Right ventricle myocardium inferior (tissue), 1 donor: ENCODE measurements around the gene PMFBP1. TPM values are rescaled to one million over a fixed set of nuclear protein-coding genes. Genes with fewer than 3 reads are reported as not detected.
"Not testable (repeated sequence)": the region's sequence is repeated elsewhere in the genome, so short reads cannot be mapped to it uniquely, and the experiment has no call there.

ENCODE experiments used
- ATAC-seq: fragments of 200-7000 bp; cut with Tn5 transposase; one replicate; pipeline ENCODE4 v1.9.1; 2020; ENCODE audit warnings: mild to moderate bottlenecking, moderate library complexity
- DNase-seq: peaks from one replicate; pipeline ENCODE4 v3.0.0; 2021; ENCODE audit errors: missing footprints
- intact Hi-C: fragments of 100-400 bp; cut with DNase I; formaldehyde crosslinking; loops from one replicate; pipeline ENCODE4 v1.11.0; 2022
- total RNA-seq: library from RNA; stranded (reverse); fragmentation: NEBNext Ultra II Directional; extraction: Animal tissue kit (Norgen Biotek cat#: 25700); gene quantifications from one replicate; pipeline ENCODE4 v1.2.1, GENCODE V29; 2021
- donor health status: DM: no; HTN: yes; CAD: no; lungs with severe emphysema.

PMFBP1 gene
- total RNA-seq, 1 donor from 2014 or later = 0.19 TPM

DNA sequence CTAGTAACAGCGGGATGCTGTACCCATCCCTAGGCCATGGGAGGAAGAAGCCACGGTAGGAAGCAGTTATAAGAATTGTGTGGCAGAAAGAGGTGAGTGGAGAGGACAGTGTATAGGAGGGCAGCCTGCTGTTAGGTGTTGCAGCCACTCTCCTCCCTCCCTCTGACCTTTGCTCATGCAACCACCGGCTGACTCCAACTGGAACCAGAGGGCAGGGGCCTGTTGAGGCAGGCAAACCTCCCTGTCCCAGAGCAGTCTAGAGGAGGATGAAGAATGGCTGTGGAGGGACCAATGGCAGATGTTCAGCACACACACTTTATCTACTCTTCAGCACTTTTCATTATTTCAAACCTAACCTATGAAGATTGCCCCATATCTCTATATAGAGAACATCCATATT is 80.7 kb downstream of the PMFBP1 start:
- ATAC-seq = no peak
- intact Hi-C loops = loop anchor here (10.0 kb wide), 1 partner anchor 156 kb away; no protein-coding TSS in a partner anchor
- DNase-seq = no peak

DNA sequence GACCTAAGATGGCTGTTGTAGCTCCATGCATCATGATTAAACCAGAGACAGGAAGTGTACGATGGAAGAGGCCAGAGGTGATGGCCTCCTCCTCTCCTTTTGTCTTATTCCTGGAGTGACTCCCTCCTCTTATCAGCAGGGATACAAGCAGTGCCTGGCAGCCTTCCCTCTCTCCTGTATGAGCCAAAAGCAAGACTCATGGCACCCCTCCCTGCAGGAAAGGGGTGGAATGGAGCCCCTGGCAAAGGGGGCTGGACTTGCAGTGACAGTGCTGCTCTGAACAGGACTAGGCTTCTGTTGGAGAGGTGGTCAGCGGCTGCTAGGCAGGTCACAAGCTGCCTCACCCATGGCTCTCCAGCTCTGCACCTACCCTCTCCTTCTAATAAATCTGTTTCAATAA is 87.0 kb downstream of the PMFBP1 start:
- intact Hi-C loops = no loop called here
- no peak for DNase-seq
- peak; percentile 89 for ATAC-seq

DNA sequence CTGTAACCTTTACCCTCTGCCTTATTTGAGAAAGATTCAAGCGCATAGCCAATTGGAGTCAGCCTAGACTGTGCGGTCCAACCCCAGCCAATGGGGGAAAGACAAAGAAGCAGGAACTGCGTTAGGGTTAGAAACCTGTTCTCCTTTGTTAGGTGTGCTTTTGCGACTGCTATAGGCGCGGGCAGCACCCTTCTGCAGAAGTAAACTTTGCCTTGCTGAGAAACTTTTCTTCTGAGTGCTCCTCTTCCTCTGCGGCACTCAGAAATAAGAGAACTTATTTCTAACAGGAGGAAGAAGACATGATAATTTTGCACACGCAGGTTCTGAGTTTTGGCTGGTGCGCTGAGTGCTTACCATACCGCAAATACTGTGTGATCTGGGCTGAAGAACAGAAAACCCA is 87.5 kb downstream of the PMFBP1 start:
- ATAC-seq (no peak), DNase-seq (no peak)
- intact Hi-C loops = no loop called here

DNA sequence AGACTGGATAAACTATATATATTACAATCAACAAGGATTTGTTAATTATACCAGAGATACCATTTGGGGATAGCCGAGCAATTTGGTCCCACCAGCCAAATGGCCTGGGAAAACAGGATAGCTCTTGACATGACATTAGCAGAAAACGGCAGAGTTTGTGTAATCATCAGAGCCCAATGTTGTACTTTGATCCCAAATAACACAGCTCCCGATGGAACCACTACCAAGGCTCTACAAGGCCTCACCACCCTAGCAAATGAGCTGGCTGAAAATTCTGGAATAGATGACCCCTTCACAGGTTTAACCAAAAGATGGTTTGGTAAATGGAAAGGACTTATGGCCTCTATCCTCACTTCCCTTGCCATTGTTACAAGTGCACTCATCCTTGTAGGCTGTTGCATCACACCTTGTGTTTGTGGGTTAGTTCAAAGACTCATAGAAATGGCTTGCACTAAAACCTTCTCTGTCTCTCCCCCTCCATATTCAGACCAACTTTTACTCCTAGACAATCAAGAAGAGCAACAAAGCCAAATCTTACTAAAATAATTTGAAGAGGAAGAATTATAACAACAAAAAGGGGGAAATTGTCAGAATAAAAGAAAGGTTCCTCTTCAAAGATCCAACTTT is 88.1 kb downstream of the PMFBP1 start:
- ATAC-seq (no peak), DNase-seq (no peak)
- intact Hi-C loops = no loop called here

DNA sequence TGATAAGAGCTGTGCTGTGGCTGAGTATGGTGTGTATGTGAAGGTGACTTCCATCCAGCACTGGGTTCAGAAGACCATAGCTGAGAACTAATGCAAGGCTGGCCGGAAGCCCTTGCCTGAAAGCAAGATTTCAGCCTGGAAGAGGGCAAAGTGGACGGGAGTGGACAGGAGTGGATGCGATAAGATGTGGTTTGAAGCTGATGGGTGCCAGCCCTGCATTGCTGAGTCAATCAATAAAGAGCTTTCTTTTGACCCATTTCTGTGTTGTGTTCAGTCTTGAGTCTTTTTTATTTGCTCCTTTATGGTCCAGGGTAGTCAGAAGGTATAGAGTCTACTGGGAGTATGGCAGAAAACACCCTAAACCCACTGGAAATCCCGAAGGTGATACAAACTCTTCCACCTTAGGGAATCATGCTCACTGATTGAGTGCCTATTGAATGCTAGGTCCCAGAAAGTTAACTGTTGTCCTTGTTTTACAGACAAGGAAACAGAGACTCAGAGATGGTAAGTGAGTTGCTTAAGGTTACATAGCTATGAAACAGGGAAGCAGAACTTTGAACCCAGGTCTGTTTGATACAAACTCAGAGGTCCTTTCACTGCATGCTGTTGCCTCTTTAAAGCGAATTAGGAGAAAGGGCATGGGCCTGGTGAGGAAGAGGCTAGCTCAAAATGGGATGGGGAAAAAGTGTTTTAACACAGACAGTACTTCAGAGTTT is 94.8 kb downstream of the PMFBP1 start:
- ATAC-seq, intact Hi-C loops, DNase-seq: not testable (repeated sequence)

DNA sequence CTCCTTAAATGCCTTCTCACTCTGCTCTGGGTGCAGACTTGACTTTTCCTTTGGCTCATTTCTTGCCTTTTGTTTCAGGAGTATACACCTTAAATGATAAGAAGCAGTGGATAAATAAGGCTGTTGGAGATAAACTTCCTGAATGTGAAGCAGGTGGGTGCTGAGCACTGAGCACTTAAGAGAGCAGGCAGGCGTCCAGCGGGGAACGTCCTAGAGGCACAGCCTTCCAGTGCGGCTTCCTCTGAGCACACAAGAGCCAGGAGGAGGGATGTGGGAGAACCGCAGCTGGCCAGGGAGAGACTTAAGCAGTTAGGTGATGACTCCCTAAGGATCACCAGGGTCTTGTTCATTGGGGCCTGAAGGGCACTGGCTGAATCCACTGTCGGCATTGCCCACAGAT is 96.9 kb downstream of the PMFBP1 start:
- DNase-seq, intact Hi-C loops: not testable (repeated sequence)
- peak; percentile 42 for ATAC-seq

DNA sequence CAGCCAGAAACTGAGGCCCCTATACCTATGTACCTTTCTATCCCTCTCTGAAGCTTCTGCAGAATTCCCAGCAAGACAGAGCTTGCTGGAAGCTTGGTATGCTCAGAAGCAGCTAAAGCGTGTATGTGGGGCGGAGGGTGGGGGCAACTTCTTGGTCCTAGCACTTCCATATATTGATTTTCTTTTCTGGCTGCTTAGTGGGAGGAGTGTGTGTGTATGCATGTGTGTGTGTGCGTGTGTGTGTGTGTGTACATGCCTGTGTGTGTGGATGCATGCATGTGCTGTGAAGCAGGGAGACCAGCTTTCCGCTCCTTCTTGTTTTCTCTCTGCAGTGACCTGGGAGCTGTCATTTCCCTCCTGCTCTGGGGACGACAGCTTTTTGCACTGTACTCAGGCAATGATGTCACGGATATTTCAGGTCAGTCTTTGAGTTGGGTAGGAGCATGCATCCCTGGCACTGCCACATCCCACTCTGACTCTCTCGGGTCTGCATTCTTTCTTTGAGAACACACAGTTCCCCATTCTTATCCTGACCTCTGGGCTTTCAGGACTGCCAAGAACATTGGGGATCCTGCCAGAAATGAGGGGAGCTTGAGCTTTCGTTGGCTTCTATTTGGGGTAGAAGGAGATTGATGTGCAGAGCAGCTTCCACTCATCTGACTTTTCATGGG is 98.3 kb downstream of the PMFBP1 start:
- ATAC-seq (peak; percentile 95), DNase-seq (no peak)
- intact Hi-C loops = loop anchor here (1.0 kb wide), 1 partner anchor 20 kb away; the partner anchor contains the start of genes DHX38 and TXNL4B

DNA sequence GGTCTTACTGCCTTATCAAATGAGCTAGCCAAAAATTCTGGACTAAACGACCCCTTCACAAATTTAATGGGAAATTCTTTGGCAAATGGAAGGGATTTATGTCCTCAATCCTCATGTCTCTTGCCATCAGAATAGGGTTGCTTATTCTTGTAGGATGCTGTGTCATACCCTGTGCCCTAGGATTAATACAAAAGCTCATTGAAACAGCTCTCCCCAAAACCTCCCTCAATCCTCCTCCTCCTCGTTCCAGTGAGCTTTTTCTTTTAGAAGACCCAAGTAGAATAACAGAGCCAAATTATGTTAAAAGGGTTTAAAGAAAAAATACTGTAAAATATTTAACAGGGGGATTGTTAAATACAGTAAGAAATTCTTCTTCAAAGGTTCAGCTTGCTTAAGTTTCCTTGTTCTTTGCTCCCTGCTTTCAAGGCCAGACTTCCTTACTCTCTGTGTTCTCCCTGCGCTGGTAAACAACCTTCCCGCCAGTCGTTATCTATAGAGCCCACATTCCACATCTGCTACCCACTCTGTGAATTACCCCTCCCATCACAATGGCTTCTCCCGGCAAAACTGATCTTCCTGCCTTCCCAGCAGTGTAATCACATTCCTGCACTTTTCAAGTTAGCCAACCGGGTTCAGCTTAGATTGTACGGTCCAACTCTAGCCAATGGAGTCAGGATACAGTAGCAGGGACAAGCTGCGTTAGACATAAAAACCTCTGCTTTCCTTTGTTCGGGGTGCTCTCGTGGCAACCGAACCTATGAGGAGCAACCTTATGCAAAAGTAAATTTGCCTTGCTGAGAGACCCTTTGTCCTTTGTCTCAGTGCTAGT is 99.2 kb downstream of the PMFBP1 start:
- no peak for DNase-seq
- peak; percentile 80 for ATAC-seq
- intact Hi-C loops = loop anchor here (1.0 kb wide), 1 partner anchor 21 kb away; the partner anchor contains the start of genes DHX38 and TXNL4B

Other genes starting within 250 kb of the PMFBP1 start
- gene PKD1L3, start 171.8 kb downstream of the PMFBP1 start, total RNA-seq = 0.08 TPM
- gene DHODH, start 163.4 kb downstream of the PMFBP1 start, total RNA-seq = 8.3 TPM
- gene HP, start 117.7 kb downstream of the PMFBP1 start, total RNA-seq = 21.2 TPM
- 99.2 TPM for gene HPR, start 108.9 kb downstream of the PMFBP1 start, total RNA-seq
- 7.7 TPM for gene TXNL4B, start 78.5 kb downstream of the PMFBP1 start, total RNA-seq
- gene DHX38, start 78.3 kb downstream of the PMFBP1 start, total RNA-seq = 40.8 TPM